Measurements from ENCODE around the gene EIF2B2. TPM values are rescaled to one million over a fixed set of nuclear protein-coding genes. Genes with fewer than 3 reads are reported as not detected.

EIF2B2 gene
- total RNA-seq, 2 experiments from 2014 or later = 33.5 to 49.8 TPM

- no TSS peak for BruUV-seq (replicated peaks)
- H3K9me2 ChIP-seq (ENCODE audit: insufficient read depth, low read length) = no peaks in the 10 kb centered on the region
- H3K27ac ChIP-seq (ENCODE audit: low read depth, low read length, poor library complexity, severe bottlenecking) = no peak overlapping the region
- H4K20me1 ChIP-seq (ENCODE audit: insufficient read depth, low read length) = no peaks in the 10 kb centered on the region
- H3K4me3 ChIP-seq (ENCODE audit: low read depth, low read length, poor library complexity, severe bottlenecking) = no peak overlapping the region
- peaks cover 12% of the 10 kb centered on the region for H3K4me1 ChIP-seq (ENCODE audit: insufficient read depth, low read length, poor library complexity, severe bottlenecking)
- no peak for TF ChIP-seq EZH2phosphoT487 (IDR thresholded peaks at IDR 0.05; ENCODE audit: borderline replicate concordance, low read depth, low read length)
- TF ChIP-seq CTCF (conservative IDR thresholded peaks at IDR 0.05; ENCODE audit: low read length) = no peak
- intact Hi-C loops (cut with micrococcal nuclease; ENCODE audit: unreplicated experiment) = no loop called here
- POLR2A ChIA-PET = interaction anchor here (1.0 kb wide), 1 partner anchor 8 kb away, joined by 3 read pairs; no protein-coding TSS in a partner anchor
- no peaks in the 10 kb centered on the region for H3K9me3 ChIP-seq (ENCODE audit: low read length)
- peak; percentile 62 for DNase-seq (ENCODE audit: low spot score)
- H3K4me2 ChIP-seq (ENCODE audit: low read length) = no peak overlapping the region
- no peaks in the 10 kb centered on the region for H3K36me3 ChIP-seq (ENCODE audit: insufficient read depth, low read length)
- H2AFZ ChIP-seq (ENCODE audit: low read length) = peak overlapping the region; percentile 82
- no peaks in the 10 kb centered on the region for H3K79me2 ChIP-seq (ENCODE audit: insufficient read depth, low read depth, low read length)
- CTCF ChIA-PET (ENCODE audit: unreplicated experiment) = no interaction called here
These were observed 29.6 kb upstream of the EIF2B2 start for GRCh38 chr14:74973003-74973653.

GRCh38 chr14:74973905-74974363, 28.8 kb upstream of the EIF2B2 start:
- Histone ChIP-seq H2AFZ (ENCODE audit: low read length) (no peak overlapping the region), H3K36me3 (ENCODE audit: insufficient read depth, low read length) (no peaks in the 10 kb centered on the region), H3K4me2 (ENCODE audit: low read length) (no peak overlapping the region), H3K79me2 (ENCODE audit: insufficient read depth, low read depth, low read length) (no peaks in the 10 kb centered on the region), H3K9me3 (ENCODE audit: low read length) (no peaks in the 10 kb centered on the region), H3K4me1 (ENCODE audit: insufficient read depth, low read length, poor library complexity, severe bottlenecking) (peaks cover 12% of the 10 kb centered on the region), H4K20me1 (ENCODE audit: insufficient read depth, low read length) (no peaks in the 10 kb centered on the region), H3K4me3 (ENCODE audit: low read depth, low read length, poor library complexity, severe bottlenecking) (no peak overlapping the region), H3K27ac (ENCODE audit: low read depth, low read length, poor library complexity, severe bottlenecking) (no peak overlapping the region), H3K9me2 (ENCODE audit: insufficient read depth, low read length) (no peaks in the 10 kb centered on the region)
- ChIA-PET CTCF (ENCODE audit: unreplicated experiment) (no interaction called here), POLR2A (interaction anchor here (1.0 kb wide), 1 partner anchor 9 kb away, joined by 3 read pairs; no protein-coding TSS in a partner anchor)
- TF ChIP-seq EZH2phosphoT487 (IDR thresholded peaks at IDR 0.05; ENCODE audit: borderline replicate concordance, low read depth, low read length) (no peak), CTCF (conservative IDR thresholded peaks at IDR 0.05; ENCODE audit: low read length) (no peak)
- no TSS peak for BruUV-seq (replicated peaks)
- DNase-seq (ENCODE audit: low spot score) = no peak
- intact Hi-C loops (cut with micrococcal nuclease; ENCODE audit: unreplicated experiment) = no loop called here

GRCh38 chr14:74974364-74975058, 28.2 kb upstream of the EIF2B2 start:
- Histone ChIP-seq H3K79me2 (ENCODE audit: insufficient read depth, low read depth, low read length) (no peaks in the 10 kb centered on the region), H4K20me1 (ENCODE audit: insufficient read depth, low read length) (no peaks in the 10 kb centered on the region), H2AFZ (ENCODE audit: low read length) (no peak overlapping the region), H3K4me3 (ENCODE audit: low read depth, low read length, poor library complexity, severe bottlenecking) (no peak overlapping the region), H3K9me2 (ENCODE audit: insufficient read depth, low read length) (no peaks in the 10 kb centered on the region), H3K4me2 (ENCODE audit: low read length) (no peak overlapping the region), H3K27ac (ENCODE audit: low read depth, low read length, poor library complexity, severe bottlenecking) (no peak overlapping the region), H3K4me1 (ENCODE audit: insufficient read depth, low read length, poor library complexity, severe bottlenecking) (peaks cover 12% of the 10 kb centered on the region), H3K9me3 (ENCODE audit: low read length) (no peaks in the 10 kb centered on the region), H3K36me3 (ENCODE audit: insufficient read depth, low read length) (no peaks in the 10 kb centered on the region)
- intact Hi-C loops (cut with micrococcal nuclease; ENCODE audit: unreplicated experiment) = no loop called here
- ChIA-PET POLR2A (interaction anchor here (1.0 kb wide), 1 partner anchor 9 kb away, joined by 3 read pairs; no protein-coding TSS in a partner anchor), CTCF (ENCODE audit: unreplicated experiment) (no interaction called here)
- no peak for DNase-seq (ENCODE audit: low spot score)
- BruUV-seq (replicated peaks) = no TSS peak
- TF ChIP-seq CTCF (conservative IDR thresholded peaks at IDR 0.05; ENCODE audit: low read length) = no peak
- TF ChIP-seq EZH2phosphoT487 (IDR thresholded peaks at IDR 0.05; ENCODE audit: borderline replicate concordance, low read depth, low read length) = no peak
